H9 (cell line): ENCODE measurements around the gene TBC1D1. TPM values are rescaled to one million over a fixed set of nuclear protein-coding genes. Genes with fewer than 3 reads are reported as not detected.

Experiments used
- DNase-seq: peaks from one replicate; pipeline ENCODE4 v3.0.0-alpha.2; 2017
- H2AFZ ChIP-seq: one replicate; pipeline ENCODE4 v1.6.1; 2013; ENCODE audit warnings: mild to moderate bottlenecking, low read length, control low read depth, moderate library complexity
- H2AK5ac ChIP-seq: 2 replicates; pipeline ENCODE4 v1.6.1; 2013; ENCODE audit warnings: low read length, control low read depth, mixed read lengths; ENCODE audit not compliant: insufficient read length
- H2BK120ac ChIP-seq: one replicate; pipeline ENCODE4 v1.6.1; 2013; ENCODE audit warnings: low read depth, mild to moderate bottlenecking, low read length, control low read depth, inconsistent platforms; ENCODE audit not compliant: poor library complexity, severe bottlenecking
- H2BK12ac ChIP-seq: 2 replicates; pipeline ENCODE4 v1.6.1; 2013; ENCODE audit warnings: low read length, control low read depth, mixed read lengths, low read depth; ENCODE audit not compliant: insufficient read length
- H2BK15ac ChIP-seq: 2 replicates; pipeline ENCODE4 v1.6.1; 2013; ENCODE audit warnings: low read depth, low read length, control low read depth
- H2BK20ac ChIP-seq: one replicate; pipeline ENCODE4 v1.6.1; 2013; ENCODE audit warnings: low read depth, mild to moderate bottlenecking, low read length, control low read depth, inconsistent platforms; ENCODE audit not compliant: poor library complexity, severe bottlenecking
- H2BK5ac ChIP-seq: 2 replicates; pipeline ENCODE4 v1.6.1; 2013; ENCODE audit warnings: low read length, control low read depth, mixed read lengths; ENCODE audit not compliant: insufficient read length
- H3K14ac ChIP-seq: 2 replicates; pipeline ENCODE4 v1.6.1; 2013; ENCODE audit warnings: low read length, control low read depth; ENCODE audit not compliant: insufficient read depth
- H3K18ac ChIP-seq: 2 replicates; pipeline ENCODE4 v1.6.1; 2013; ENCODE audit warnings: low read depth, mild to moderate bottlenecking, mixed read lengths, low read length, control low read depth; ENCODE audit not compliant: insufficient read length
- H3K23ac ChIP-seq: 2 replicates; pipeline ENCODE4 v1.6.1; 2013; ENCODE audit warnings: low read length, control low read depth, mixed read lengths, low read depth; ENCODE audit not compliant: insufficient read length
- H3K23me2 ChIP-seq: 2 replicates; pipeline ENCODE4 v1.6.1; 2013; ENCODE audit warnings: low read depth, mild to moderate bottlenecking, mixed read lengths, low read length, control low read depth; ENCODE audit not compliant: insufficient read length, poor library complexity, severe bottlenecking
- H3K27ac ChIP-seq: 2 replicates; pipeline ENCODE4 v1.5.1; 2013; ENCODE audit warnings: low read length, control low read depth, mixed read lengths, low read depth; ENCODE audit not compliant: insufficient read length
- H3K27me3 ChIP-seq: 2 replicates; pipeline ENCODE4 v1.6.1; 2013; ENCODE audit warnings: low read length, control low read depth, inconsistent platforms; ENCODE audit not compliant: insufficient read depth
- H3K4ac ChIP-seq: 2 replicates; pipeline ENCODE4 v1.6.1; 2013; ENCODE audit warnings: low read depth, mild to moderate bottlenecking, control low read depth, inconsistent platforms, low read length, moderate library complexity
- H3K4me1 ChIP-seq: 2 replicates; pipeline ENCODE4 v1.6.1; 2013; ENCODE audit warnings: low read length, control low read depth, inconsistent platforms; ENCODE audit not compliant: insufficient read depth
- H3K4me2 ChIP-seq: 2 replicates; pipeline ENCODE4 v1.6.1; 2013; ENCODE audit warnings: low read length, control low read depth, mixed read lengths; ENCODE audit not compliant: insufficient read length, insufficient read depth
- H3K56ac ChIP-seq: 2 replicates; pipeline ENCODE4 v1.6.1; 2013; ENCODE audit warnings: low read depth, mild to moderate bottlenecking, mixed read lengths, low read length, control low read depth; ENCODE audit not compliant: insufficient read length
- H3K79me1 ChIP-seq: 2 replicates; pipeline ENCODE4 v1.6.1; 2013; ENCODE audit warnings: low read depth, mild to moderate bottlenecking, moderate library complexity, low read length, control low read depth, inconsistent platforms; ENCODE audit not compliant: insufficient read depth, poor library complexity, severe bottlenecking
- H3K79me2 ChIP-seq: 2 replicates; pipeline ENCODE4 v1.6.1; 2013; ENCODE audit warnings: low read length, control low read depth, inconsistent platforms; ENCODE audit not compliant: insufficient read depth
- H3K9ac ChIP-seq: 2 replicates; pipeline ENCODE4 v1.6.1; 2013; ENCODE audit warnings: low read length, control low read depth, mixed read lengths; ENCODE audit not compliant: insufficient read length; ENCODE audit errors: extremely low read depth
- H3K9me3 ChIP-seq: one replicate; pipeline ENCODE4 v1.6.1; 2013; ENCODE audit warnings: low read depth, low read length, inconsistent platforms; ENCODE audit not compliant: control insufficient read depth
- H3T11ph ChIP-seq: one replicate; pipeline ENCODE4 v1.6.1; 2013; ENCODE audit warnings: mild to moderate bottlenecking, low read length, control low read depth, inconsistent platforms
- H4K20me1 ChIP-seq: one replicate; pipeline ENCODE4 v1.6.1; 2013; ENCODE audit not compliant: control insufficient read depth, insufficient read length, insufficient read depth
- H4K5ac ChIP-seq: 2 replicates; pipeline ENCODE4 v1.6.1; 2013; ENCODE audit warnings: low read depth, mild to moderate bottlenecking, mixed read lengths, low read length, control low read depth; ENCODE audit not compliant: insufficient read length
- H4K8ac ChIP-seq: replicated peaks from 2 replicates; pipeline ENCODE4 v1.6.1; 2013; ENCODE audit warnings: low read length, control low read depth, mixed read lengths, low read depth; ENCODE audit not compliant: insufficient read length
- H4K91ac ChIP-seq: 2 replicates; pipeline ENCODE4 v1.6.1; 2013; ENCODE audit warnings: low read depth, mild to moderate bottlenecking, moderate library complexity, mixed read lengths, low read length, control low read depth; ENCODE audit not compliant: insufficient read length
- H3K27ac Mint-ChIP-seq, 3 experiments: 2 replicates in 2 of 3; 3 replicates in 1 of 3; pipeline ENCODE4 v1.8.0; 2020 to 2021; ENCODE audit warnings: mixed read lengths in 3 of 3, mild to moderate bottlenecking in 1 of 3, moderate library complexity in 1 of 3
- H3K27me3 Mint-ChIP-seq: 2 replicates; pipeline ENCODE4 v1.8.0; 2021; ENCODE audit warnings: low read depth, mild to moderate bottlenecking, moderate library complexity, mixed read lengths
- H3K36me3 Mint-ChIP-seq, 3 experiments: 2 replicates in 2 of 3; 3 replicates in 1 of 3; pipeline ENCODE4 v1.8.0; 2020 to 2021; ENCODE audit warnings: low read depth in 3 of 3, mixed read lengths in 3 of 3; ENCODE audit not compliant: insufficient read depth in 1 of 3
- H3K4me1 Mint-ChIP-seq, 2 experiments: 2 replicates each; pipeline ENCODE4 v1.8.0; 2020; ENCODE audit warnings: mixed read lengths in 2 of 2
- H3K4me3 Mint-ChIP-seq, 2 experiments: 2 replicates in 1 of 2; 3 replicates in 1 of 2; pipeline ENCODE4 v1.8.0; 2020 to 2021; ENCODE audit warnings: mild to moderate bottlenecking in 2 of 2, mixed read lengths in 2 of 2, moderate library complexity in 1 of 2
- H3K9me3 Mint-ChIP-seq, 2 experiments: 2 replicates in 1 of 2; 3 replicates in 1 of 2; pipeline ENCODE4 v1.8.0; 2020; ENCODE audit warnings: mild to moderate bottlenecking in 2 of 2, mixed read lengths in 2 of 2, moderate library complexity in 1 of 2
- CTCF ChIP-seq: fragments of 200-600 bp; sonication (generic); conservative IDR thresholded peaks from 3 replicates; pipeline ENCODE4 v1.8.0; 2021; ENCODE audit warnings: antibody characterized with exemption, mild to moderate bottlenecking
- WGBS: extraction: QIAGEN DNeasy Blood & Tissue Kit; methylation state at CpG from one replicate; pipeline ENCODE4 v1.1.7; 2013; ENCODE audit warnings: missing lambda C conversion rate, low lambda C conversion rate, mixed read lengths; ENCODE audit not compliant: insufficient read length; ENCODE audit errors: extremely low coverage; 5-methylcytosine and 5-hydroxymethylcytosine counted together
- total RNA-seq: library from RNA; stranded (reverse); gene quantifications from 2 replicates; pipeline ENCODE4 v1.2.1, GENCODE V29; 2021

The TBC1D1 gene
- total RNA-seq, 1 experiment from 2014 or later, result 109 TPM

DNA sequence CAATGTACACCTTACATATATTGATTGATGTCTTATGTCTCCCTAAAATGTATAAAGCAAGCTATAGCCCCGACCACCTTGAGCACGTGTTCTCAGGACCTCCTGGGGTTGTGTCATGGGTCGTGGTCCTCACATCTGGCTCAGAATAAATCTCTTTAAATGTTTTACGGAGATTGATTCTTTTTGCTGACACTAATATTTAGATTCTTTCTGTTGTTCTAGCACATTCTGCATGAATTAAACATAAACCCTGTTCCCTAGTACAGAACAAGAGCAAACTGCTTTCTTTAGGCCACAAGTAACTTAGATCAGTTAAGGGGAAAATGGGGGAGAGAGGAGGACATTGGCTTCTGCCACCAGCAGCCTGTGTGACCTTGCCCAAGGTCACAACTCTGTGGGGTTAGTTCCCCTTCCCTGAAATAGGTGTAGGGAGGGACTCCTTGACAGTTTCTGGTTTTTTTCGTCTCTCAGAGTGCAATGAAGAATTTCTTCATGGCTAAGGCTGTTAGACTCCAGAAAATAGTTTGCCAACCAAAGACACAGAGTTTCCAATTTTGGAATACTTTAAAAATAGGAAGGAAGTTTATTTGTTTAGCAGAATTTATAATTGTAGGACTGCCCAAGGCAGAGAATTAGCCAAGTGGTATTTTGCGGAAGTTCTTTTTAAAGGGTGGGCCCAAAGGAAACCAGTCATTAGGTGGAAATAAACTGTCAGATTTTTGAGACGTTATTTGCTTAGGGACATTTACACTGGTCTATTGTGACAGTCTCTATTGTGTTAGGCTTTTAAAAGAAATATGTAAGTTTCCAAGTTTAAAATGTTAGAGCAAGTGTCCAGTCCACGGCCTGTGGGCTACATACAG, 98.7 kb downstream of the TBC1D1 start:
- H4K20me1 ChIP-seq, result no peaks in the 10 kb centered on the region
- H2BK5ac ChIP-seq, result no peak overlapping the region
- peak overlapping the region; percentile 38 for H2BK12ac ChIP-seq
- no peak overlapping the region for H3K4me2 ChIP-seq
- H3K27ac ChIP-seq, result no peak overlapping the region
- no peaks in the 10 kb centered on the region for H3K79me1 ChIP-seq
- peak overlapping the region in 1 of 2 experiments; percentile 4; a peak in 1 of 5 replicates for H3K4me3 Mint-ChIP-seq
- H3K23me2 ChIP-seq, result no peaks in the 10 kb centered on the region
- no peak overlapping the region for H3K23ac ChIP-seq
- no peak overlapping the region for H2AK5ac ChIP-seq
- H3K4me1 ChIP-seq, result peaks cover 12% of the 10 kb centered on the region; the same call in 1 of the 2 replicates
- H3K56ac ChIP-seq, result no peak overlapping the region
- no peak overlapping the region for H3K9ac ChIP-seq
- H3K27me3 Mint-ChIP-seq, result no peaks in the 10 kb centered on the region
- H3K9me3 ChIP-seq, result no peaks in the 10 kb centered on the region
- H2BK15ac ChIP-seq, result no peak overlapping the region
- no peak overlapping the region for H4K5ac ChIP-seq
- H3K79me2 ChIP-seq, result peaks cover 4% of the 10 kb centered on the region; the same call in 1 of the 2 replicates
- H2BK120ac ChIP-seq, result peak overlapping the region; percentile 42
- H3K4me1 Mint-ChIP-seq, result peaks cover 54 to 70% of the 10 kb centered on the region in 2 experiments
- peak overlapping the region; percentile 59 to 79 (median 72) for H3K27ac Mint-ChIP-seq
- H3K27me3 ChIP-seq, result no peaks in the 10 kb centered on the region
- WGBS, result no CpG with 5 or more reads among the region's 8 CpGs
- H2BK20ac ChIP-seq, result no peak overlapping the region
- H2AFZ ChIP-seq, result no peak overlapping the region
- no peak overlapping the region for H4K91ac ChIP-seq
- no peak overlapping the region for H3T11ph ChIP-seq
- H3K4ac ChIP-seq, result no peak overlapping the region
- no peak for DNase-seq
- no peak overlapping the region for H3K14ac ChIP-seq
- no peak overlapping the region for H3K18ac ChIP-seq
- TF ChIP-seq CTCF, result no peak
- no peak overlapping the region for H4K8ac ChIP-seq
- no peaks in the 10 kb centered on the region for H3K9me3 Mint-ChIP-seq
- H3K36me3 Mint-ChIP-seq, result peaks cover 0 to 7% (median 5%) of the 10 kb centered on the region in 3 experiments; a peak in 5 of 7 replicates
